Measurements from ENCODE around the gene SLC2A9. TPM values are rescaled to one million over a fixed set of nuclear protein-coding genes. Genes with fewer than 3 reads are reported as not detected.

Gene SLC2A9
- total and polyA plus RNA-seq, 2 donors (not counting 1 experiment from before 2014, with no cell fraction given), result 2.3 to 3.9 TPM

DNA sequence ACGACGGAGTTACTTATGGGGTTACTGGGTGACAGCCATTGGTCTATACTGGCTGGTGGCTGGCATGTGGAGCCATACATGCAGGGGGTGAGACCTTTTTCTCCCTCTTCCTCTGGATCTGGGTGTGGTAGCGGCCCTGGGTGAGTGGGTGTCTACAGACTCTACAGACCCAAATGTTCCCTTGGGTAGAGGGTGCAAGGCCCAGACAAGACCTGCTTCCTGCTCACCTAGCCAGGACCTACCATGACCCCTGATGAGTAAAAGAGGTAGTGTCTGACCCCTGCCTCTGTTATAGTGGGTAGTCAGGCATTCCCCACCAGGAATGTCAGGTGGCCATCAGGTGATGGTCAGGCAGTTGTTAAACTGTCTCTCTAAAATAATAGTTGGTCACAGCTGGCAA, 66.8 kb downstream of the SLC2A9 start:
- Histone ChIP-seq H3K4me2 (ENCODE audit: extremely low read depth, insufficient read depth, low read length) (no peak overlapping the region), H3K27me3 (ENCODE audit: control insufficient read depth, insufficient read depth, low read length) (no peaks in the 10 kb centered on the region), H3K79me2 (ENCODE audit: control insufficient read depth, insufficient read depth, low read length) (no peaks in the 10 kb centered on the region), H3K4me1 (ENCODE audit: control insufficient read depth, extremely low read depth, insufficient read depth, low read length) (no peaks in the 10 kb centered on the region), H3K9me3 (ENCODE audit: control insufficient read depth, insufficient read depth, low read depth, low read length) (no peaks in the 10 kb centered on the region), H3K27ac (ENCODE audit: insufficient read depth, low read length) (no peak overlapping the region), H3K36me3 (ENCODE audit: control insufficient read depth, insufficient read depth, low read length) (no peaks in the 10 kb centered on the region), H3K9ac (ENCODE audit: insufficient read depth, low read length) (no peak overlapping the region), H2AFZ (ENCODE audit: low read length) (no peak overlapping the region), H3K4me3 (replicated peaks in 1 of 4; ENCODE audit: control extremely low read depth in 1 of 4, insufficient read depth in 1 of 4, low read depth in 3 of 4, low read length in 4 of 4) (no peak overlapping the region), H4K20me1 (ENCODE audit: control insufficient read depth, extremely low read depth, insufficient read depth, low read length) (no peaks in the 10 kb centered on the region)
- DNase-seq (ENCODE audit: low read depth in 2 of 2), result no peak
- no peak for TF ChIP-seq EZH2 (IDR thresholded peaks at IDR 0.05; ENCODE audit: low read length, missing control alignments)
- TF ChIP-seq, protein P1, sequence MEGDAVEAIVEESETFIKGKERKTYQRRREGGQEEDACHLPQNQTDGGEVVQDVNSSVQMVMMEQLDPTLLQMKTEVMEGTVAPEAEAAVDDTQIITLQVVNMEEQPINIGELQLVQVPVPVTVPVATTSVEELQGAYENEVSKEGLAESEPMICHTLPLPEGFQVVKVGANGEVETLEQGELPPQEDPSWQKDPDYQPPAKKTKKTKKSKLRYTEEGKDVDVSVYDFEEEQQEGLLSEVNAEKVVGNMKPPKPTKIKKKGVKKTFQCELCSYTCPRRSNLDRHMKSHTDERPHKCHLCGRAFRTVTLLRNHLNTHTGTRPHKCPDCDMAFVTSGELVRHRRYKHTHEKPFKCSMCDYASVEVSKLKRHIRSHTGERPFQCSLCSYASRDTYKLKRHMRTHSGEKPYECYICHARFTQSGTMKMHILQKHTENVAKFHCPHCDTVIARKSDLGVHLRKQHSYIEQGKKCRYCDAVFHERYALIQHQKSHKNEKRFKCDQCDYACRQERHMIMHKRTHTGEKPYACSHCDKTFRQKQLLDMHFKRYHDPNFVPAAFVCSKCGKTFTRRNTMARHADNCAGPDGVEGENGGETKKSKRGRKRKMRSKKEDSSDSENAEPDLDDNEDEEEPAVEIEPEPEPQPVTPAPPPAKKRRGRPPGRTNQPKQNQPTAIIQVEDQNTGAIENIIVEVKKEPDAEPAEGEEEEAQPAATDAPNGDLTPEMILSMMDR (conservative IDR thresholded peaks at IDR 0.05 in 1 of 2, IDR thresholded peaks at IDR 0.05 in 1 of 2; ENCODE audit: low read depth in 1 of 2, low read length in 2 of 2), result no peak

DNA sequence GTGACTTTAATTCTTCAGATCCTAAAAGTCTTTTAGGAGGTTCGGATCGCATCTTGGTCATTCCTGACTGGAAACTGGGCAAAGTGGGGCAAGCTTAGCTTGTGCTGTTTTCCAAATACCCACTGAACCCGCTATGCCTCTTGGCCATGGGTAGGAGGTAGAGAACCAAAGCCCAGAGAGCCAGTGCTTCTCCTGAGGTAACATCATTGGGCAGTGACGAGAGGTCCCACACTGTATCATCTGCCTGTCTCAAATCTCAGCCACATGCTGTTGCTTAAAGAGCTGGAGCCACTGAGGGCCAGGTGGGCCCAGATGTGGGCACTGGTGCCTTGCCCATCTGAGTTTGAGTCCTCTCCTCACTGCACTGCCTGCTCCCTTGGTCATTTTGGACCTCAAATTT, 68.2 kb downstream of the SLC2A9 start:
- Histone ChIP-seq H2AFZ (ENCODE audit: low read length) (no peak overlapping the region), H3K9me3 (ENCODE audit: control insufficient read depth, insufficient read depth, low read depth, low read length) (no peaks in the 10 kb centered on the region), H3K27me3 (ENCODE audit: control insufficient read depth, insufficient read depth, low read length) (no peaks in the 10 kb centered on the region), H4K20me1 (ENCODE audit: control insufficient read depth, extremely low read depth, insufficient read depth, low read length) (no peaks in the 10 kb centered on the region), H3K27ac (ENCODE audit: insufficient read depth, low read length) (no peak overlapping the region), H3K4me3 (replicated peaks in 1 of 4; ENCODE audit: control extremely low read depth in 1 of 4, insufficient read depth in 1 of 4, low read depth in 3 of 4, low read length in 4 of 4) (no peak overlapping the region), H3K4me1 (ENCODE audit: control insufficient read depth, extremely low read depth, insufficient read depth, low read length) (no peaks in the 10 kb centered on the region), H3K36me3 (ENCODE audit: control insufficient read depth, insufficient read depth, low read length) (no peaks in the 10 kb centered on the region), H3K9ac (ENCODE audit: insufficient read depth, low read length) (no peak overlapping the region), H3K4me2 (ENCODE audit: extremely low read depth, insufficient read depth, low read length) (no peak overlapping the region), H3K79me2 (ENCODE audit: control insufficient read depth, insufficient read depth, low read length) (no peaks in the 10 kb centered on the region)
- DNase-seq (ENCODE audit: low read depth in 2 of 2), result no peak
- TF ChIP-seq EZH2 (IDR thresholded peaks at IDR 0.05; ENCODE audit: low read length, missing control alignments), result no peak
- TF ChIP-seq, protein P1 (conservative IDR thresholded peaks at IDR 0.05 in 1 of 2, IDR thresholded peaks at IDR 0.05 in 1 of 2; ENCODE audit: low read depth in 1 of 2, low read length in 2 of 2), result no peak

DNA sequence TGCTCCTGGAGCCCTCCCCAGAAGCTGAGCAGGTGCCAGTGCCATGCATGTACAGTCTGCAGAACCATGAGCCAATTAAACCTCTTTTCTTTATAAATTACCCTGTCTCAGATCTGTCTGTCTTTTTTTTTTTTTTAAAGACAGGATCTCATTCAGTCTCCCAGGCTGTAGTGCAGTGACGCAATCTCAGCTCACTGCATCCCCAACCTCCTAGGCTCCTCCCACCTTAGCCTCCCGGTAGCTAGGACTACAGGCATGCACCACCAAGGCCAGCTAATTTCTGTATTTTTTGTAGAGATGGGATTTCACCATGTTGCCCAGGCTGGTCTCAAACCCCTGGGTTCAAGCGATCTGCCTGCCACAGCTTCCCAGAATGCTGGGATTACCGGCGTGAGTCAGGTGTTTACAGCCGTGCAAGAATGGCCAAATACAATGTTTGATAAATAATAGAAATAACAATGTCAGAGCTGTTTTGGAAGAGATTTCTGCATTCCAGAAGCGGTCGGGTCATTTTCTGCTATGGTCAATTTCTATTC, 68.8 kb downstream of the SLC2A9 start:
- Histone ChIP-seq H3K27ac (ENCODE audit: insufficient read depth, low read length) (no peak overlapping the region), H3K36me3 (ENCODE audit: control insufficient read depth, insufficient read depth, low read length) (no peaks in the 10 kb centered on the region), H3K27me3 (ENCODE audit: control insufficient read depth, insufficient read depth, low read length) (no peaks in the 10 kb centered on the region), H2AFZ (ENCODE audit: low read length) (no peak overlapping the region), H3K9ac (ENCODE audit: insufficient read depth, low read length) (no peak overlapping the region), H3K79me2 (ENCODE audit: control insufficient read depth, insufficient read depth, low read length) (no peaks in the 10 kb centered on the region), H3K9me3 (ENCODE audit: control insufficient read depth, insufficient read depth, low read depth, low read length) (no peaks in the 10 kb centered on the region), H4K20me1 (ENCODE audit: control insufficient read depth, extremely low read depth, insufficient read depth, low read length) (no peaks in the 10 kb centered on the region), H3K4me1 (ENCODE audit: control insufficient read depth, extremely low read depth, insufficient read depth, low read length) (no peaks in the 10 kb centered on the region), H3K4me3 (replicated peaks in 1 of 4; ENCODE audit: control extremely low read depth in 1 of 4, insufficient read depth in 1 of 4, low read depth in 3 of 4, low read length in 4 of 4) (no peak overlapping the region), H3K4me2 (ENCODE audit: extremely low read depth, insufficient read depth, low read length) (no peak overlapping the region)
- DNase-seq (ENCODE audit: low read depth in 2 of 2), result no peak
- TF ChIP-seq, protein P1 (conservative IDR thresholded peaks at IDR 0.05 in 1 of 2, IDR thresholded peaks at IDR 0.05 in 1 of 2; ENCODE audit: low read depth in 1 of 2, low read length in 2 of 2), result no peak
- no peak for TF ChIP-seq EZH2 (IDR thresholded peaks at IDR 0.05; ENCODE audit: low read length, missing control alignments)
